ENCODE results near the gene PSME4.

The PSME4 gene

GRCh38 chr2:53960476-53960875, 10.3 kb downstream of the PSME4 start:
- no peak for TF ChIP-seq CTCF (IDR thresholded peaks at IDR 0.05)
- peak overlapping the region; percentile 49; the same call in 1 of the 2 replicates for H3K27ac ChIP-seq

GRCh38 chr2:53958443-53958842, 12.3 kb downstream of the PSME4 start:
- TF ChIP-seq CTCF (IDR thresholded peaks at IDR 0.05), result no peak
- H3K27ac ChIP-seq, result no peak overlapping the region

- H3K27ac ChIP-seq, result no peak overlapping the region
- TF ChIP-seq CTCF (IDR thresholded peaks at IDR 0.05) (no peak), ZFX (IDR thresholded peaks at IDR 0.05; ENCODE audit: borderline replicate concordance) (no peak)
Observed at GRCh38 chr2:53952519-53952918, 18.3 kb downstream of the PSME4 start.

- no peak overlapping the region for H3K27ac ChIP-seq
- TF ChIP-seq ZFX (IDR thresholded peaks at IDR 0.05; ENCODE audit: borderline replicate concordance) (no peak), CTCF (IDR thresholded peaks at IDR 0.05) (no peak)
Observed at GRCh38 chr2:53949457-53949856, 21.3 kb downstream of the PSME4 start.

- TF ChIP-seq CTCF (IDR thresholded peaks at IDR 0.05), result no peak
- no peak for TF ChIP-seq ZFX (IDR thresholded peaks at IDR 0.05; ENCODE audit: borderline replicate concordance)
- no peak overlapping the region for H3K27ac ChIP-seq
Observed at GRCh38 chr2:53945538-53945937, 25.3 kb downstream of the PSME4 start.

GRCh38 chr2:53944542-53944941, 26.3 kb downstream of the PSME4 start:
- no peak overlapping the region for H3K27ac ChIP-seq
- no peak for TF ChIP-seq CTCF (IDR thresholded peaks at IDR 0.05)
- TF ChIP-seq ZFX (IDR thresholded peaks at IDR 0.05; ENCODE audit: borderline replicate concordance), result no peak

GRCh38 chr2:53942280-53942679, 28.5 kb downstream of the PSME4 start:
- no peak for TF ChIP-seq CTCF (IDR thresholded peaks at IDR 0.05)
- TF ChIP-seq ZFX (IDR thresholded peaks at IDR 0.05; ENCODE audit: borderline replicate concordance), result no peak
- no peak overlapping the region for H3K27ac ChIP-seq
